Activated T-cell treated with anti-CD3 and anti-CD28 coated beads, Interleukin-2, amount 50 U/mL, for 1 hour (primary cell): ENCODE results near the gene GPR135.

ENCODE experiments used
- DNase-seq: peaks from one replicate; pipeline ENCODE4 v3.0.0-alpha.2; 2020

GPR135 gene

GRCh38 chr14:59465316-59466135 lies at the start of gene GPR135:
Gene GPR135 (minus strand): TSS chr14:59465380. CDS start chr14:59465226, 154 bp downstream.
- DNase-seq: no peak

- no peak for DNase-seq
These were observed 46.9 kb upstream of the GPR135 start for GRCh38 chr14:59511916-59512575.

GRCh38 chr14:59510966-59511365 lies 45.8 kb upstream of the GPR135 start:
- no peak for DNase-seq

- DNase-seq: no peak
These were observed 44.8 kb upstream of the GPR135 start for GRCh38 chr14:59510001-59510400.

GRCh38 chr14:59509101-59509500 lies 43.9 kb upstream of the GPR135 start:
- DNase-seq: no peak

GRCh38 chr14:59507752-59508103 lies 42.5 kb upstream of the GPR135 start:
- DNase-seq: no peak

- peak; percentile 43 for DNase-seq
These were observed 42.0 kb upstream of the GPR135 start for GRCh38 chr14:59507063-59507751.

- DNase-seq: no peak
These were observed 38.1 kb upstream of the GPR135 start for GRCh38 chr14:59503256-59503655.

GRCh38 chr14:59500732-59501131 lies 35.6 kb upstream of the GPR135 start:
- no peak for DNase-seq

GRCh38 chr14:59492384-59492783 lies 27.2 kb upstream of the GPR135 start:
- no peak for DNase-seq

- DNase-seq: no peak
These were observed 25.6 kb upstream of the GPR135 start for GRCh38 chr14:59490756-59491155.

GRCh38 chr14:59484639-59485175 lies 19.5 kb upstream of the GPR135 start:
- DNase-seq: no peak

- peak; percentile 98 for DNase-seq
These were observed 18.8 kb upstream of the GPR135 start, which contains the start of the genes JKAMP and L3HYPDH for GRCh38 chr14:59483819-59484638. Gene JKAMP (plus strand): TSS chr14:59484517. CDS start chr14:59484590, 73 bp downstream. Gene L3HYPDH (minus strand): TSS chr14:59484408. CDS start chr14:59484316, 92 bp downstream.

GRCh38 chr14:59483363-59483762 lies 18.2 kb upstream of the GPR135 start:
- no peak for DNase-seq

GRCh38 chr14:59482541-59483331 lies 17.6 kb upstream of the GPR135 start:
- no peak for DNase-seq

- no peak for DNase-seq
These were observed 16.8 kb upstream of the GPR135 start for GRCh38 chr14:59481871-59482540.

GRCh38 chr14:59481407-59481806 lies 16.2 kb upstream of the GPR135 start:
- DNase-seq: no peak

GRCh38 chr14:59480166-59480565 lies 15.0 kb upstream of the GPR135 start:
- no peak for DNase-seq

- no peak for DNase-seq
These were observed 13.4 kb upstream of the GPR135 start for GRCh38 chr14:59478540-59478939.

- no peak for DNase-seq
These were observed 10.5 kb upstream of the GPR135 start for GRCh38 chr14:59475709-59476108.

- no peak for DNase-seq
These were observed 9.0 kb upstream of the GPR135 start for GRCh38 chr14:59474172-59474571.
